ENCODE results near the gene ATG16L2. TPM values are rescaled to one million over a fixed set of nuclear protein-coding genes. Genes with fewer than 3 reads are reported as not detected.
"Not testable (repeated sequence)": the region's sequence is repeated elsewhere in the genome, so short reads cannot be mapped to it uniquely, and the experiment has no call there.

ATG16L2 gene
- total RNA-seq, 6 donors from 2014 or later, result 39.5 to 354 (median 86.4) TPM

DNA sequence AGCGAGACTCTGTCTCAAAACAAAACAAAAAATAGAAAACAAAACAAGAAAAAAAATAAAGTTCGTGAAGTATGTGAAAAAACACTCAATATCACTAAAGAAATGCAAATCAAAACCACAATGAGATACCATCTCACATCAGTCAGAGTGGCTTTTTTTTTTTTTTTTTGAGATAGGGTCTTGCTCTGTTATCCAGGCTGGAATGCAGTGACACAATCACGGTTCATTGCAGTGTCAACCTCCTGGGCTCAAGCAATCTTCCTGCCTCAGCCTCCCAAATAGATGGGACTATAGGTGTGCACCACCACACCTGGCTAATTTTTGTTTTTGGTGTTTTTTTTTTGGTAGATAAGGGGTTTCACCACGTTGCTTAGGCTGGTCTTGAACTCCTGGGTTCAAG, 37.5 kb downstream of the ATG16L2 start:
- Histone ChIP-seq H3K4me1 (peaks cover 3 to 7% (median 4%) of the 10 kb centered on the region in 4 donors), H3K27me3 (no peaks in the 10 kb centered on the region), H3K27ac (no peak overlapping the region), H3K36me3 (peaks cover 0 to 6% (median 2%) of the 10 kb centered on the region in 4 donors), H3K4me3 (no peak overlapping the region), H3K9me3 (no peaks in the 10 kb centered on the region)
- DNase-seq, result no peak
- no peak for ATAC-seq (ENCODE audit: low FRiP score in 2 of 2)
- TF ChIP-seq, protein P1, sequence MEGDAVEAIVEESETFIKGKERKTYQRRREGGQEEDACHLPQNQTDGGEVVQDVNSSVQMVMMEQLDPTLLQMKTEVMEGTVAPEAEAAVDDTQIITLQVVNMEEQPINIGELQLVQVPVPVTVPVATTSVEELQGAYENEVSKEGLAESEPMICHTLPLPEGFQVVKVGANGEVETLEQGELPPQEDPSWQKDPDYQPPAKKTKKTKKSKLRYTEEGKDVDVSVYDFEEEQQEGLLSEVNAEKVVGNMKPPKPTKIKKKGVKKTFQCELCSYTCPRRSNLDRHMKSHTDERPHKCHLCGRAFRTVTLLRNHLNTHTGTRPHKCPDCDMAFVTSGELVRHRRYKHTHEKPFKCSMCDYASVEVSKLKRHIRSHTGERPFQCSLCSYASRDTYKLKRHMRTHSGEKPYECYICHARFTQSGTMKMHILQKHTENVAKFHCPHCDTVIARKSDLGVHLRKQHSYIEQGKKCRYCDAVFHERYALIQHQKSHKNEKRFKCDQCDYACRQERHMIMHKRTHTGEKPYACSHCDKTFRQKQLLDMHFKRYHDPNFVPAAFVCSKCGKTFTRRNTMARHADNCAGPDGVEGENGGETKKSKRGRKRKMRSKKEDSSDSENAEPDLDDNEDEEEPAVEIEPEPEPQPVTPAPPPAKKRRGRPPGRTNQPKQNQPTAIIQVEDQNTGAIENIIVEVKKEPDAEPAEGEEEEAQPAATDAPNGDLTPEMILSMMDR (IDR thresholded peaks at IDR 0.05), result no peak
- no peak for TF ChIP-seq POLR2AphosphoS5 (IDR thresholded peaks at IDR 0.05)
- no peak for TF ChIP-seq POLR2A (IDR thresholded peaks at IDR 0.05)
- TF ChIP-seq EP300 (IDR thresholded peaks at IDR 0.05), result no peak
- 78 to 95% methylated on average over 4 of the region's 4 CpGs for WGBS, 2 donors

DNA sequence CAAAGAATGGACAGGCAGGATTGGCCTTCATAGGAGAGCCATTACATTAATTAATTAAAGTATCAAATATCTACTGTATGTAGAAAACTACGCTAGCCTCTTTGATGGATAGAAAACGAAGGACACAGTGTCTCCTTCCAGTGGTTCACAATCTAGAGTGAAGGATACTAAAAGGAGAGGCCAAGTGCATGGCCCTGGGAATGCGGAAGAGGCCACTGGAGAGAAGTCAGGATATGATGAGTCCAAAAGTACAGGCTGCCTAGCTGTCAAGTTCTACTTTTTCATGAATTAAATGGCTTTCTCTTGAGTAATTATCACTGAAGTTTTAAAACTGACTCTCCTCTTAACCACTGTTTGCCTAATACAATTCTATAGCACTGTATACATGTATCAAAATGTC, 41.9 kb downstream of the ATG16L2 start:
- ATAC-seq (ENCODE audit: low FRiP score in 2 of 2) (no peak), DNase-seq (no peak)
- Histone ChIP-seq H3K4me3 (no peak overlapping the region), H3K4me1 (peaks cover 6 to 15% (median 8%) of the 10 kb centered on the region in 4 donors), H3K27me3 (no peaks in the 10 kb centered on the region), H3K9me3 (no peaks in the 10 kb centered on the region), H3K36me3 (peaks cover 0 to 7% (median 0%) of the 10 kb centered on the region in 4 donors), H3K27ac (no peak overlapping the region)
- TF ChIP-seq POLR2A (IDR thresholded peaks at IDR 0.05), result no peak
- no peak for TF ChIP-seq EP300 (IDR thresholded peaks at IDR 0.05)
- TF ChIP-seq POLR2AphosphoS5 (IDR thresholded peaks at IDR 0.05), result no peak
- TF ChIP-seq, protein P1 (IDR thresholded peaks at IDR 0.05), result no peak
- WGBS, 2 donors, result 84 to 89% methylated on average over 3 of the region's 3 CpGs

DNA sequence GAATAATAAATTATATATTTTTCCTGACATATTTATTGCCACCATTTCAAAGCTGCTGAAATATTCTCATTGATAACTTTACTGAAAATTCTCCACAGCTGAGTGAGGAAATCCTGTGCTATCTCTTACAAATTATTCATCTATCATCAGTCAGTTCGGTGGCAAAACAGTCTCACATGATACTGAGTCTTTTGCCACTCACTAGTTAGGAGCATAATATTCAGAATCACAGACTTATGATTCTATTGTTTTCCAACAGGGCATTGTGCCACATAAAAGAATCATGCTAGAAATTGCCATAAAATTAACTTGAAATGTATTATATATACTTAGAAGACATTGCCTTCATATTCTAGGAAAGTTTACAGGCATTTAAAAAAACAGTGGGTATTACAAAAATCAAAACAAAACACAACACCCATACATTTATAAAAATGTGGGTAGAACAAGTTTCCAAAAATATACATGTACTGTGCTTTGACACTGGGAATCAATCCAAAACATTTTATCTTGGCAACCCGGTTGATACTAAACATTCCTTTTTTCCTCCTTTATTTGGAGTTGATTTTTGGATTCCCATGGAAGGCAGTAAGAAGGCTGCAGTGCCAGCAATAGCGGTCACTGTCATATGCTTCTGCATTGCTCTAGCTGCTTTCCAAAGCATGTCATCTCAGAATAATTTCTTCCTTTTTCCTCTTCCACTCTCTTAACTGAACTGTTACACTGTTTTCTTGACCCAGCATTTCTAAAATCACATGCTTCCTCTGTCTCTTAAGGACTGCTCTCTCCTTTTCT, 42.5 kb downstream of the ATG16L2 start:
- Histone ChIP-seq H3K9me3 (no peaks in the 10 kb centered on the region), H3K27me3 (no peaks in the 10 kb centered on the region), H3K36me3 (peaks cover 0 to 7% (median 0%) of the 10 kb centered on the region in 4 donors), H3K4me1 (peaks cover 6 to 15% (median 8%) of the 10 kb centered on the region in 4 donors), H3K4me3 (no peak overlapping the region), H3K27ac (peak overlapping the region in 2 of 4 donors; percentile 5 to 48)
- TF ChIP-seq, protein P1 (IDR thresholded peaks at IDR 0.05), result peak in 1 of 6 experiments; percentile 8
- TF ChIP-seq EP300 (IDR thresholded peaks at IDR 0.05), result no peak
- DNase-seq (no peak), ATAC-seq (ENCODE audit: low FRiP score in 2 of 2) (no peak)
- 16 to 26% methylated on average over 3 of the region's 3 CpGs for WGBS, 2 donors

DNA sequence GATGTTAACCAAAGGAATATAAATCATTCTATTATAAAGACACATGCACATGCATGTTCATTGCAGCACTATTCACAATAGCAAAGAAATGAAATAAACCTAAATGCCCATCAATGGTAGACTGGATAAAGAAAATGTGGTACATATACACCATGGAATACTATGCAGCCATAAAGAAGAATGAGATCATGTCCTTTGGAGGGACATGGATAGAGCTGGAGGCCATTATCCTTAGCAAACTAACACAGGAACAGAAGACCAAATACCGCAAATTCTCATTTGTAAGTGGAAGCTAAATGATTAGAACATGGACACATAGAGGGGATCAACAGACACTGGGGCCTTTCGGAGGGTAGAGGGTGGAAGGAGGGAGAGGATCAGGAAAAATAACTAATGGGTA, 44.1 kb downstream of the ATG16L2 start:
- peaks cover 6 to 15% (median 8%) of the 10 kb centered on the region in 4 donors for H3K4me1 ChIP-seq
- H3K27ac ChIP-seq; H3K36me3 ChIP-seq; H3K4me3 ChIP-seq; DNase-seq; H3K9me3 ChIP-seq; H3K27me3 ChIP-seq; ATAC-seq (ENCODE audit: low FRiP score in 2 of 2): not testable (repeated sequence)
- 97 to 100% methylated on average over 2 of the region's 2 CpGs for WGBS, 2 donors

DNA sequence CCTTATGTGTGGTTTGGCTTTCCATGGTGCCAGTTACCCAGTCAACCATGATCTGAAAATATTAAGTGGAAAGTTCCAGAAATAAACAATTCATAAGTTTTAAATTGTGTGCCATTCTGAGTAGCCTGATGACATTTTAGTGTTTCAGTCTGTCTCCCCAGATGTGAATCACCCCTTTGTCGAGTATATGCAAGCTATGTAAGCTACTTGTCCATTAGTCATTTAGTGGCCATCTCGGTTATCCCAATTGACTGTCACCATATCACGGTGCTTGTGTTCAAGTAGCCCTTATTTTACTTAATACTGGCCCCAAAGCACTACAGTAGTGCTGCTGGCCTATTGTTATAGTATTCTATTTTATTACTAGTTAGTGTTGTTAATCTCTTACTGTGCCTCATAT, 44.9 kb downstream of the ATG16L2 start:
- no peak for DNase-seq
- TF ChIP-seq POLR2A (IDR thresholded peaks at IDR 0.05) (no peak), POLR2AphosphoS5 (IDR thresholded peaks at IDR 0.05) (no peak), EP300 (IDR thresholded peaks at IDR 0.05) (no peak)
- TF ChIP-seq, protein P1 (IDR thresholded peaks at IDR 0.05), result no peak
- ATAC-seq (ENCODE audit: low FRiP score in 2 of 2), result no peak
- Histone ChIP-seq H3K4me3 (no peak overlapping the region), H3K27me3 (no peaks in the 10 kb centered on the region), H3K36me3 (peaks cover 0 to 7% (median 0%) of the 10 kb centered on the region in 4 donors), H3K9me3 (no peaks in the 10 kb centered on the region), H3K4me1 (peaks cover 6 to 15% (median 8%) of the 10 kb centered on the region in 4 donors), H3K27ac (no peak overlapping the region)
- 92% methylated on average over 3 of the region's 3 CpGs for WGBS, 2 donors

All from upper lobe of left lung (tissue), 6 donors.